C4-2B (cell line): Measurements from ENCODE around the gene POPDC2.

ENCODE experiments used
- ZFX ChIP-seq: fragments of 450-650 bp; IDR thresholded peaks from 2 replicates; pipeline ENCODE4 v1.6.1; 2017
- TF ChIP-seq, protein P1 (sequence below): fragments of 450-650 bp; conservative IDR thresholded peaks from 2 replicates; pipeline ENCODE4 v1.5.1; 2017; ENCODE audit warnings: mild to moderate bottlenecking

DNA sequence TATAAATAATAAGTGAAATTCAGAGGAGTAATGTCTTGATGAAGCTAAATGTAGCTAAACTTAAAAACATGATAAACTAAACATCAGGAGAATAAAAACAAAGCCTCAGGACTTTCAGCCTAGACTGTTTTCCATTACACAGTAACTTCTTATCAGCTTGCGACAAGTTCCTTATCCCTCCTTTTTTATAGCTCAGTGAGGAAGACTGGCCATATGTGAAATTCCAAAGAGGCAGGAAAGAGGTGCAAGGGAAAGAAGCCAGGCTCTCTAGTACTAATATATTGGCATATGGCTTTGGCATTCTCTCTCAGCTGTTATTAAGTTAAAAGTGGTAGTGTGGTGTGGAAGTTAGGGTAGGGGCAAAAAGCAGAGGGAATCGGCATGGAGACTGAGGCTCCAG is 12.4 kb upstream of the POPDC2 start:
- TF ChIP-seq, protein P1, sequence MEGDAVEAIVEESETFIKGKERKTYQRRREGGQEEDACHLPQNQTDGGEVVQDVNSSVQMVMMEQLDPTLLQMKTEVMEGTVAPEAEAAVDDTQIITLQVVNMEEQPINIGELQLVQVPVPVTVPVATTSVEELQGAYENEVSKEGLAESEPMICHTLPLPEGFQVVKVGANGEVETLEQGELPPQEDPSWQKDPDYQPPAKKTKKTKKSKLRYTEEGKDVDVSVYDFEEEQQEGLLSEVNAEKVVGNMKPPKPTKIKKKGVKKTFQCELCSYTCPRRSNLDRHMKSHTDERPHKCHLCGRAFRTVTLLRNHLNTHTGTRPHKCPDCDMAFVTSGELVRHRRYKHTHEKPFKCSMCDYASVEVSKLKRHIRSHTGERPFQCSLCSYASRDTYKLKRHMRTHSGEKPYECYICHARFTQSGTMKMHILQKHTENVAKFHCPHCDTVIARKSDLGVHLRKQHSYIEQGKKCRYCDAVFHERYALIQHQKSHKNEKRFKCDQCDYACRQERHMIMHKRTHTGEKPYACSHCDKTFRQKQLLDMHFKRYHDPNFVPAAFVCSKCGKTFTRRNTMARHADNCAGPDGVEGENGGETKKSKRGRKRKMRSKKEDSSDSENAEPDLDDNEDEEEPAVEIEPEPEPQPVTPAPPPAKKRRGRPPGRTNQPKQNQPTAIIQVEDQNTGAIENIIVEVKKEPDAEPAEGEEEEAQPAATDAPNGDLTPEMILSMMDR = no peak
- no peak for TF ChIP-seq ZFX
